ENCODE measurements around the gene ING3.

Gene ING3

GRCh38 chr7:120989257-120990220 lies 39.0 kb downstream of the ING3 start:
- no peak for DNase-seq

GRCh38 chr7:120990468-120991118 lies 40.0 kb downstream of the ING3 start:
- no peak for DNase-seq

- DNase-seq: no peak
These were observed 40.6 kb downstream of the ING3 start for GRCh38 chr7:120991161-120991560.

- DNase-seq: no peak
These were observed 41.0 kb downstream of the ING3 start for GRCh38 chr7:120991581-120991980.

- no peak for DNase-seq
These were observed 41.8 kb downstream of the ING3 start for GRCh38 chr7:120992272-120992964.

DNA sequence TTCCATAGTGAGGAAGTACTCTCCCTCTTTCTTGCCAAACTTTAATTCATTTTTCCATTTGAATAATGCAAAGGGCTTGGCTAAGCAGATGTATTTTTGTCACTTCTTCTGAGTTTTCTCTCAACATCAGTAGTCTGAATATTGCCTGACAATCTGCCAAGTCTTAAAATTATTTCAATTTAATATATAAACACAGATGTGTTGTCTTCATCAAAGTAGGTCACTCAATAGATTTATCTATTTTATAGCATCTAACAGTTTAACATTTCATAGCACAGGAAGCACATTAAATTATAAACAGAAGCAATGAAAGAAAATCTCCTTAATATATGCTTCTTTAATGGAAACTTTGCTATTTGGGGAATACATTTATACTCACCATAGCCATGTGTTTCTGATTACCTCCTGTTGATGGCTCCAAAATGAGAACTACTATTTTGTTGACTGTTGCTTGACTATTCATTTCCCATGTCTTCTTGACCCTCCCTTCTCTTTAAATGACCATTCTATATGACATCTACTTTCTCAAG lies 42.5 kb downstream of the ING3 start:
- no peak for DNase-seq

DNA sequence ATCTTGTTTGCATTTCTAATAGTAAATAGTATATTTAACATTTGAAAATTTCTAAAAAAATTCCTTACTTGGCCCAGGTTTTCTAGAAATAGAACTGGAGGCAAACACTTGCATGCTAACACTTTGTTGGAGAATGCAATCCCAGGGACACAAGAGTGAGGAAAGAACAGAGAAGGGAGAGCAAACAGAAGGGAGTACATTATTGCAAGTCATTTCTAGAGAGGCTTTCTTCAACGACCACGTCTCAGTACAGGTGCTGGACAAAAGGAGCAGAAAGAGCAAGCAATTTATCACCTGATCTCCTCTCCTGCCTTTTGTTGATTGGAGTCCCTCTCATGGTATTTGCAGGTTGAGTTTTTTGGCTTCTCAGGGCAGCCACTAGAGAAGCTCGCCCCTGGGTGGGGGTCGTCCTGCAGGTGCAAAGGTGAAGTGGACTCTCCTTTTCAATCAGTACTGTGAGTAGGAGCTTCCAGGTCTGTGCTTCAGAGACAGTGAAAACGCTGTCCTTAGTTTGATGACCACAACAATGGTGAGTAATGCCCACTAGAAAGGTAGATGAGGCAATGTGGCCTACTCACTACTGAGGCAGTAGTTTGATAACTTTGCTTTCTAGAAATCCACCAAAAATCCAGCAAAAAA lies 43.1 kb downstream of the ING3 start:
- DNase-seq: no peak

DNA sequence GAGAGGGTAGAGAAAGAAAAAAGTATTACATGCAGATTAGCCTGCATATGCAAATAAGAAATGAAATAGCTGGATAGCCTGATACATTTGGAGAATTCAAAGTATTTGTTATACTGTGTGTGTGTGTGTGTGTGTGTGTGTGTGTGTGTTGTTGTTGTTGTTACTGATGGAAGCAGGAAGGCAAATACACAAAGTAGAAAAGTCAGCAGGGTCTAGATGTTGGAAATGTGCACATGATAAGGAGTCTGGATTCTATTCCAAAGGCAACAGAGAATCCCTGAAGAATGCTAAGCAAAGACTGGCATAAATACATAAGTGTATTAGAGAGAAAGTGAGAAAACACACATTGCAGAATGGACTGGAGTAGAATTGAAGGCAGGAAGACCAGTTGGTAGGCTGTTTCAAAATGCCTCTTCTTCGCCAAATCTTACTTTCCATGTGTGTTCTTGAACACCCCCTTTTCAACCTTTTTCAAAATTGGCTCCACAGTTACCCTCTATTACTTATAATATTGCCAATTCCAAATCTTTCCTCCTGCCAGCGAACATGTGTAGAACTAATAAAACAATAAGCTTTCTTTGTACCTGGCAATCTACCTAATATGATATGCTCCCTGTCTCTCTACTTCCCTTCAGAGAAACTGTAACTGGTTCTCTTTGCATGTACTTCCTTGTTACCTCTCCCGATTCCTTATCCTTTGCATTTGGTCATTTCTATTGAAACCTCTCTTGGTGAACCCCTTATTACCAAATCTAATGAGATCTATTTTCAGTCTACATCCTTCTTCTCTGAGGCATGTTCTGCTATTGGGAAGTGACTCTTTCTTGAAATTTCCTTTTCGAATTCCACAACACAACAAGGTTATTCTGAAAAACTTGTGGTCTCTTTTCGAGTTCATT lies 44.2 kb downstream of the ING3 start:
- DNase-seq: no peak

DNA sequence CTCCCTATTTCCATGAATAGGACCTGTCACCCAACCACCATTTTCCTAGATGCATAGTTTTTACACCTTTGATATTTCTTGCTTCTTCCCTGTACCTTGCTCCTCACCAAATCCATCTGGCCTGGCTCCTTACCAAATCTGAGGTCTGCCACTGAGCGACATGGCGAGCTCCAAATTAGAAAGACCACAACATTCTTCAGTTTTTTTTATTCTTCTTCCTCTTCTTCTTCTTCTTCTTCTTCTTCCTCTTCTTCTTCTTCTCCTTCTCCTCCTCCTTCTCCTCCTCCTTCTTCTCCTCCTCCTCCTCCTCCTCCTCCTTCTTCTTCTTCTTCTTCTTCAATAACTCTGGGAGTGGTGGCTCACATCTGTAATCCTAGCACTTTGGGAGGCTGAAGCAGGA lies 45.1 kb downstream of the ING3 start:
- no peak for DNase-seq

DNA sequence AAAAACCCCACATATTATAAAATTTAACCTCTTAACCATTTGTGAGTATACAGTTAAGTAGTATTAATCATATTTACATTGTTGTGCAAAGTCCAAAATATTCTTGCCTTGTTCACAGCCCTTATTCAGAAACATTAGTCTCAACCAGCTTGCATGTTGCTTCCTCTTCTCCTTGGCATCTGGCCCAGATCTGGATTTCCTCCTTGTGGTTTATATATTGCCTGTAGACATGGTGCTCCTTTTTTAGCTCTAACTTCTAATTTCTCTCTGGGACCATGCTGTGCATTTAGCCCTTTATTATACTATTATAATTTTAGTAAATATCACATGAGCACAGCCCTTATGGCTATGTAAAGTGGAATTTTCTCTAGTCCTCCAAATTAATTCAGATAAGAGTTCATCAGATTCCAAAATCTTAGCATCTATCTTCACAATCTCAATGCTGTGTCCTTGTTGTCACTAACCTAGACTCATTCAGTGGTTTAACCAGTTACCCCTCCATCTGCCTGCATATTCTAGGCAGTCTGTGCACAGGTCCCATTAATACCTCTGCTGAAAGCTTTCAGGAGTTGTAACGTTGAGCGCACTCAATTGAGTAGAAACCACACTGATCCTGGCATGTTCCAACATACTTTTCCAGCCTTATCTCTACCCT lies 45.9 kb downstream of the ING3 start:
- no peak for DNase-seq

DNA sequence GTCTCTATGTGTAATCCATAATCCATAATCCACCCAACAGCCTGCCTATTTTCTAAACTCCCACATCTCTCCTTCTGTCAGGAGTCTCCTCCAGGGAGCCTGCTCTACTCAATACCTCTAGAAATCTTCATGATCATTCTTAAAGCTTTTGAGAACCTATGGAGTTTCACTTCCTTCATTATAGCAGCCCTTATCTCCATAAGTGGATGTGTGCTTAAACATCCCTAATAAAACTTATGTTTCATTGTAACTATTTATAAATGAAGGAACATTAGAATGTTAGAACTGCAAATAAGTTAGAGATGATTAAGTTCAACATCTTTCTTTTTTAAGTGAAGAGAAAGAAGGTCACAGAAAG lies 46.4 kb downstream of the ING3 start:
- DNase-seq: no peak

- no peak for DNase-seq
These were observed 47.4 kb downstream of the ING3 start for GRCh38 chr7:120997882-120998474.

DNA sequence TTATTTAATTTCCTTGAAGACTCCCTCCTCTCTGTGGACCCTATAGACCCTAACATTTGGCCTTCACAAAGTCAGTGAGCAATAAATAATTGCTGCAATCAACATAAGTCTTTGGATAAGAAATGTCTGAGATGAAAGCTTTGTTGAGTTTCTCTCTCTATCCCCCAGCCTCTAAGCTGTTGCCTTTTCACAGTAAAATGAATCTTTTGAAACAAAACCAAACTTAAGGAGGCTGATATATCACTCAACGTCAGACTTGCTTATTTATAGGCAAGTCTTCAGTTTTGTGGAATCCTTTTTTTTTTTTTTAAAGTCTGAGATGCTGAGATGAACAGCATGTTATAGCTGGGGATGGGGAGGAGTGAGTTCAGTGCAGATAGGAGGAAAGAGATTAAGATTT lies 47.9 kb downstream of the ING3 start:
- no peak for DNase-seq

DNA sequence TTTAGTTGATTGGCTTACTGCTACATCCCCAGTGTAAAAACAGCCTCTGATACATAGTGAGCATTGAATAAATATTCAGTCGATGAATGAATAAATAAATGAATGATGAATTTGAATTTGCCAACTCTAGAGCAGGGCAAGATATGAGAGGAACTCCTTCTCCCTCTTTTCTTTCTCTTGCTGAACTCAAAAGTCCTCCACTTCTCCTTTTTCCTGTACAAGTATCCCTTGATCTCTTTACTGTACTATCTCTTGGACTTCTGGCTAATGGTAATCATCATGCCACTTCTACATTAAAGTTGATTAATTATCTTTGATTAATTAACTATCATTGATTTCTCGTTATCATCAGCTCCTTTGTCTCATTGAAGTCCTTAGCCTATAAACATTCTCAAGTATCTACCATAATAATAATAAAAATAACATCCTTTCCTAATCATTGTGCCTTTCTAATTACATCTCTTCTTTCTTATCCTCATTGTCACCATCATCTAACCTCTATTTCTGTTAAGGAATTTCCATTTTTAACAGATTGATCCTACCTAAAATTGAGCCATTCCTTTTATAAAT lies 48.5 kb downstream of the ING3 start:
- DNase-seq: no peak

GRCh38 chr7:121000081-121000983 lies 49.8 kb downstream of the ING3 start:
- no peak for DNase-seq

DNA sequence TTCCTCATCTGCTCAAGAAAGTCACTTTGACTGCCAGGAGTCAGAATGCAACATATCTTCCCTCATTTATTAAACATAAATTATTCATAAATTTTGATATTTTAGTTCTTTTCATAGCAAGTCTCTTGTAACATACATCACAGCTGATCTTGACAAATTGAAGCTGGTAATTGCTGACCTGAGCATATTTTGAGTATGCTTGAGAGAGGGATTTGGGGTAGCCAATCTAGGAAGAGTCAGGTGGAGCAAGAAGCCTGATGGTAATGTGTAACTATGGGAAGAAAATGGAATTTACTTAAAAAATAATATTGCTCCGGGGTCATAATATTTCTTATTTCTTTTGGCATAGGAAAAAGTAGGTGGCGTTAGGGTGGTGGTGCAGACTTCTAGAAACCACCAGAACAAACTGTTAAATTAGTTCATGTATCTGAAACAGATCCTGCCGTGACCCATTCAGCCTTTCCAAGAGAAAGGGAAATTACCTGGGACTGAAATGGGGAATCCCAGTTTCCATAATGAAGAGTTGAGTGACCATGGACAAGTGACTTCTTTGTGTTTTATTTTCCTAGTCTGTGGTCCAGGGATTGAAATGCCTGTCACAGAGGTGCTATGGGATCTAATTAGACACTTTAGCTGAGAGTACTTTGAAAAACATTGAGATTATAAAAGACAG lies 50.8 kb downstream of the ING3 start:
- DNase-seq: no peak

GRCh38 chr7:121002048-121002756 lies 51.6 kb downstream of the ING3 start:
- DNase-seq: no peak

DNA sequence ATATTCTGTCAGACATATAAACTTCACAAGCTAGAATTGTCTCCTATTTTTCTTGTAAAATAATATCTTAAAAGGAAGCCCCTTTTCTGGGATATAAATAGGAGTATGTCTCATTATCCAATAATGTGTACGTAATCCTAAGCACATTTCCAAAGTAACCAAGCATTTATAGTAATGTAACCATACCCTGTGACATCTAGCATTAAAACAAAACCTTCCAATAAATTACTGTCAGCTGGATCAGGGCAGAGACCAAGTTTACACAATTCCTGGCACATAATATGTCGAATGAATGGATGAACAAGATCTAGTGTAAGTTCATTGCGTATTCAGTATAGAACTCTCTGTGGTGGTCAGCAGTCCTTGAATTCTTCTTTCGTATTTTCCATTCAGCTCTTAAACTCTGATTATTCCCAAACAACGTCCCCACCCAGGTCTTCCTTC lies 52.2 kb downstream of the ING3 start:
- no peak for DNase-seq
